H9 (cell line): ENCODE results near the gene NDOR1. TPM values are rescaled to one million over a fixed set of nuclear protein-coding genes. Genes with fewer than 3 reads are reported as not detected.

Experiments used
- DNase-seq: peaks from one replicate; pipeline ENCODE4 v3.0.0-alpha.2; 2017
- H2AFZ ChIP-seq: one replicate; pipeline ENCODE4 v1.6.1; 2013; ENCODE audit warnings: mild to moderate bottlenecking, low read length, control low read depth, moderate library complexity
- H2AK5ac ChIP-seq: 2 replicates; pipeline ENCODE4 v1.6.1; 2013; ENCODE audit warnings: low read length, control low read depth, mixed read lengths; ENCODE audit not compliant: insufficient read length
- H2BK120ac ChIP-seq: one replicate; pipeline ENCODE4 v1.6.1; 2013; ENCODE audit warnings: low read depth, mild to moderate bottlenecking, low read length, control low read depth, inconsistent platforms; ENCODE audit not compliant: poor library complexity, severe bottlenecking
- H2BK12ac ChIP-seq: 2 replicates; pipeline ENCODE4 v1.6.1; 2013; ENCODE audit warnings: low read length, control low read depth, mixed read lengths, low read depth; ENCODE audit not compliant: insufficient read length
- H2BK15ac ChIP-seq: 2 replicates; pipeline ENCODE4 v1.6.1; 2013; ENCODE audit warnings: low read depth, low read length, control low read depth
- H2BK20ac ChIP-seq: one replicate; pipeline ENCODE4 v1.6.1; 2013; ENCODE audit warnings: low read depth, mild to moderate bottlenecking, low read length, control low read depth, inconsistent platforms; ENCODE audit not compliant: poor library complexity, severe bottlenecking
- H2BK5ac ChIP-seq: 2 replicates; pipeline ENCODE4 v1.6.1; 2013; ENCODE audit warnings: low read length, control low read depth, mixed read lengths; ENCODE audit not compliant: insufficient read length
- H3K14ac ChIP-seq: 2 replicates; pipeline ENCODE4 v1.6.1; 2013; ENCODE audit warnings: low read length, control low read depth; ENCODE audit not compliant: insufficient read depth
- H3K18ac ChIP-seq: 2 replicates; pipeline ENCODE4 v1.6.1; 2013; ENCODE audit warnings: low read depth, mild to moderate bottlenecking, mixed read lengths, low read length, control low read depth; ENCODE audit not compliant: insufficient read length
- H3K23ac ChIP-seq: 2 replicates; pipeline ENCODE4 v1.6.1; 2013; ENCODE audit warnings: low read length, control low read depth, mixed read lengths, low read depth; ENCODE audit not compliant: insufficient read length
- H3K23me2 ChIP-seq: 2 replicates; pipeline ENCODE4 v1.6.1; 2013; ENCODE audit warnings: low read depth, mild to moderate bottlenecking, mixed read lengths, low read length, control low read depth; ENCODE audit not compliant: insufficient read length, poor library complexity, severe bottlenecking
- H3K27ac ChIP-seq: 2 replicates; pipeline ENCODE4 v1.5.1; 2013; ENCODE audit warnings: low read length, control low read depth, mixed read lengths, low read depth; ENCODE audit not compliant: insufficient read length
- H3K27me3 ChIP-seq: 2 replicates; pipeline ENCODE4 v1.6.1; 2013; ENCODE audit warnings: low read length, control low read depth, inconsistent platforms; ENCODE audit not compliant: insufficient read depth
- H3K4ac ChIP-seq: 2 replicates; pipeline ENCODE4 v1.6.1; 2013; ENCODE audit warnings: low read depth, mild to moderate bottlenecking, control low read depth, inconsistent platforms, low read length, moderate library complexity
- H3K4me1 ChIP-seq: 2 replicates; pipeline ENCODE4 v1.6.1; 2013; ENCODE audit warnings: low read length, control low read depth, inconsistent platforms; ENCODE audit not compliant: insufficient read depth
- H3K4me2 ChIP-seq: 2 replicates; pipeline ENCODE4 v1.6.1; 2013; ENCODE audit warnings: low read length, control low read depth, mixed read lengths; ENCODE audit not compliant: insufficient read length, insufficient read depth
- H3K56ac ChIP-seq: 2 replicates; pipeline ENCODE4 v1.6.1; 2013; ENCODE audit warnings: low read depth, mild to moderate bottlenecking, mixed read lengths, low read length, control low read depth; ENCODE audit not compliant: insufficient read length
- H3K79me1 ChIP-seq: 2 replicates; pipeline ENCODE4 v1.6.1; 2013; ENCODE audit warnings: low read depth, mild to moderate bottlenecking, moderate library complexity, low read length, control low read depth, inconsistent platforms; ENCODE audit not compliant: insufficient read depth, poor library complexity, severe bottlenecking
- H3K79me2 ChIP-seq: 2 replicates; pipeline ENCODE4 v1.6.1; 2013; ENCODE audit warnings: low read length, control low read depth, inconsistent platforms; ENCODE audit not compliant: insufficient read depth
- H3K9ac ChIP-seq: 2 replicates; pipeline ENCODE4 v1.6.1; 2013; ENCODE audit warnings: low read length, control low read depth, mixed read lengths; ENCODE audit not compliant: insufficient read length; ENCODE audit errors: extremely low read depth
- H3K9me3 ChIP-seq: one replicate; pipeline ENCODE4 v1.6.1; 2013; ENCODE audit warnings: low read depth, low read length, inconsistent platforms; ENCODE audit not compliant: control insufficient read depth
- H3T11ph ChIP-seq: one replicate; pipeline ENCODE4 v1.6.1; 2013; ENCODE audit warnings: mild to moderate bottlenecking, low read length, control low read depth, inconsistent platforms
- H4K20me1 ChIP-seq: one replicate; pipeline ENCODE4 v1.6.1; 2013; ENCODE audit not compliant: control insufficient read depth, insufficient read length, insufficient read depth
- H4K5ac ChIP-seq: 2 replicates; pipeline ENCODE4 v1.6.1; 2013; ENCODE audit warnings: low read depth, mild to moderate bottlenecking, mixed read lengths, low read length, control low read depth; ENCODE audit not compliant: insufficient read length
- H4K8ac ChIP-seq: replicated peaks from 2 replicates; pipeline ENCODE4 v1.6.1; 2013; ENCODE audit warnings: low read length, control low read depth, mixed read lengths, low read depth; ENCODE audit not compliant: insufficient read length
- H4K91ac ChIP-seq: 2 replicates; pipeline ENCODE4 v1.6.1; 2013; ENCODE audit warnings: low read depth, mild to moderate bottlenecking, moderate library complexity, mixed read lengths, low read length, control low read depth; ENCODE audit not compliant: insufficient read length
- H3K27ac Mint-ChIP-seq, 3 experiments: 2 replicates in 2 of 3; 3 replicates in 1 of 3; pipeline ENCODE4 v1.8.0; 2020 to 2021; ENCODE audit warnings: mixed read lengths in 3 of 3, mild to moderate bottlenecking in 1 of 3, moderate library complexity in 1 of 3
- H3K27me3 Mint-ChIP-seq: 2 replicates; pipeline ENCODE4 v1.8.0; 2021; ENCODE audit warnings: low read depth, mild to moderate bottlenecking, moderate library complexity, mixed read lengths
- H3K36me3 Mint-ChIP-seq, 3 experiments: 2 replicates in 2 of 3; 3 replicates in 1 of 3; pipeline ENCODE4 v1.8.0; 2020 to 2021; ENCODE audit warnings: low read depth in 3 of 3, mixed read lengths in 3 of 3; ENCODE audit not compliant: insufficient read depth in 1 of 3
- H3K4me1 Mint-ChIP-seq, 2 experiments: 2 replicates each; pipeline ENCODE4 v1.8.0; 2020; ENCODE audit warnings: mixed read lengths in 2 of 2
- H3K4me3 Mint-ChIP-seq, 2 experiments: 2 replicates in 1 of 2; 3 replicates in 1 of 2; pipeline ENCODE4 v1.8.0; 2020 to 2021; ENCODE audit warnings: mild to moderate bottlenecking in 2 of 2, mixed read lengths in 2 of 2, moderate library complexity in 1 of 2
- H3K9me3 Mint-ChIP-seq, 2 experiments: 2 replicates in 1 of 2; 3 replicates in 1 of 2; pipeline ENCODE4 v1.8.0; 2020; ENCODE audit warnings: mild to moderate bottlenecking in 2 of 2, mixed read lengths in 2 of 2, moderate library complexity in 1 of 2
- WGBS: extraction: QIAGEN DNeasy Blood & Tissue Kit; methylation state at CpG from one replicate; pipeline ENCODE4 v1.1.7; 2013; ENCODE audit warnings: missing lambda C conversion rate, low lambda C conversion rate, mixed read lengths; ENCODE audit not compliant: insufficient read length; ENCODE audit errors: extremely low coverage; 5-methylcytosine and 5-hydroxymethylcytosine counted together
- total RNA-seq: library from RNA; stranded (reverse); gene quantifications from 2 replicates; pipeline ENCODE4 v1.2.1, GENCODE V29; 2021
- TF ChIP-seq, protein P1 (sequence below): fragments of 200-600 bp; sonication (generic); conservative IDR thresholded peaks from 3 replicates; pipeline ENCODE4 v1.8.0; 2021; ENCODE audit warnings: antibody characterized with exemption, mild to moderate bottlenecking

Gene NDOR1
- total RNA-seq, 1 experiment from 2014 or later, result 44.1 TPM

DNA sequence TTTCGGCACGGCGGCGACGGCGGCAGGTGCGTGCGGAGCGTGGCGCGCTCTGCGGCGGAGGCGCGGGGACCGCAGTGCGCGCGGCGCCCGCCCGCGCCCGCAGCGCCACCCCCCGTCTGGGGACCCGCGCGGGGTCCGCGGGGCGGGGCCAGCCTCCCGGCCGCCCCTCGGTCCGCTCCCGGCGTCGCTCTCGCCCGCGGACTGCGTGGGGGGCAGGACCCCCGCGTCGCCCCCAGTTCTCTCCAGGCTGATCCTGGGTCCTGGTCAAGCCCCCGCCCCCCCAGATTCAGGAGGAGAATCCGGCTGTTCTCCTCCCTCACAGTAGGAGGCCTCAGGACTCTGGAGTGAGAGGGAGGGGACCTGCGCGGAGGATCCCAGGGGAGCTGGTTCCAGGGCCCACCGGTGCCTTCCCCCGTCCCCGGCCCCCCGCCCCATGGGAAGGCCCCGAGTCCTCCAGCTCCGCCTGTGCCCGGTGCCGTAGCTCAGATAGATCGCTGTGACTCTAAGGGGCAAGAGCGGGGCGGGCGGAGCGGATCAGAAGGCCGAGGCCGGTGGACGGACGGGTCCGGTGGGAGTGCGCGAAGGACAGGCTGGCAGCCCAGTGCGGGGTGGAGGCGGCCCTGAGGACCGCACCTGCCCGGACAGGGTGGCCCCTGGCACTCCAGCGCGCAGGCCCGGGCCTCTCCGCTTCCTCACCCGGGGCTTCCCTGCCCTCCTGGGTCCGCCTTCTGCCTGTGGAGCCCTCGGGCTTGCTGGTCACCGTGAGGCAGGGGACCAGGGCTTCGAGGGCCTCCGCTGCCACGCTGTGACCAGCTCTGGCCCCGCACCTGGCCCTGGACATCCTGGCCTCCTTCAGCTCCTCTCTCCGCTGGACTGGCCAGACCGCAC is 16.9 kb downstream of the NDOR1 start, which contains the start of gene RNF208:
Gene RNF208 (minus strand): TSS at position 51 of the 888 bp plus-strand sequence. CDS start 1,028 bp downstream, outside the sequence.
- DNase-seq, result peak; percentile 54
- Histone ChIP-seq H4K91ac (no peak within 1 kb of the TSS), H3T11ph (no peak within 1 kb of the TSS), H2BK15ac (no peak within 1 kb of the TSS), H3K79me1 (no peaks in the 10 kb centered on the region), H3K9ac (no peak within 1 kb of the TSS), H2BK5ac (no peak within 1 kb of the TSS), H3K23me2 (peaks cover 18% of the 10 kb centered on the region), H3K56ac (no peak within 1 kb of the TSS), H4K5ac (no peak within 1 kb of the TSS), H3K27me3 (no peaks in the 10 kb centered on the region), H3K79me2 (no peaks in the 10 kb centered on the region), H4K8ac (no peak within 1 kb of the TSS), H2BK120ac (no peak within 1 kb of the TSS), H3K18ac (no peak within 1 kb of the TSS), H3K23ac (no peak within 1 kb of the TSS), H2BK20ac (no peak within 1 kb of the TSS), H3K9me3 (no peaks in the 10 kb centered on the region), H2AK5ac (no peak within 1 kb of the TSS), H2BK12ac (no peak within 1 kb of the TSS), H3K4me2 (peak within 1 kb of the TSS; percentile 75), H3K14ac (peak within 1 kb of the TSS; percentile 74; the same call in 1 of the 2 replicates), H3K4me1 (no peaks in the 10 kb centered on the region), H3K4ac (no peak within 1 kb of the TSS), H3K27ac (no peak within 1 kb of the TSS), H2AFZ (no peak within 1 kb of the TSS), H4K20me1 (no peaks in the 10 kb centered on the region)
- Mint-ChIP-seq H3K4me3 (peak within 1 kb of the TSS; percentile 66 to 83), H3K36me3 (0 out of 7 replicates have a peak, but pooled peaks cover 0 to 2% (median 0%) of the 10 kb centered on the region in 3 experiments), H3K9me3 (no peaks in the 10 kb centered on the region), H3K4me1 (peaks cover 0 to 3% of the 10 kb centered on the region in 2 experiments; a peak in 3 of 4 replicates), H3K27ac (no peak within 1 kb of the TSS), H3K27me3 (no peaks in the 10 kb centered on the region; the same call in 1 of the 2 replicates)
- TF ChIP-seq, protein P1, sequence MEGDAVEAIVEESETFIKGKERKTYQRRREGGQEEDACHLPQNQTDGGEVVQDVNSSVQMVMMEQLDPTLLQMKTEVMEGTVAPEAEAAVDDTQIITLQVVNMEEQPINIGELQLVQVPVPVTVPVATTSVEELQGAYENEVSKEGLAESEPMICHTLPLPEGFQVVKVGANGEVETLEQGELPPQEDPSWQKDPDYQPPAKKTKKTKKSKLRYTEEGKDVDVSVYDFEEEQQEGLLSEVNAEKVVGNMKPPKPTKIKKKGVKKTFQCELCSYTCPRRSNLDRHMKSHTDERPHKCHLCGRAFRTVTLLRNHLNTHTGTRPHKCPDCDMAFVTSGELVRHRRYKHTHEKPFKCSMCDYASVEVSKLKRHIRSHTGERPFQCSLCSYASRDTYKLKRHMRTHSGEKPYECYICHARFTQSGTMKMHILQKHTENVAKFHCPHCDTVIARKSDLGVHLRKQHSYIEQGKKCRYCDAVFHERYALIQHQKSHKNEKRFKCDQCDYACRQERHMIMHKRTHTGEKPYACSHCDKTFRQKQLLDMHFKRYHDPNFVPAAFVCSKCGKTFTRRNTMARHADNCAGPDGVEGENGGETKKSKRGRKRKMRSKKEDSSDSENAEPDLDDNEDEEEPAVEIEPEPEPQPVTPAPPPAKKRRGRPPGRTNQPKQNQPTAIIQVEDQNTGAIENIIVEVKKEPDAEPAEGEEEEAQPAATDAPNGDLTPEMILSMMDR, result no peak
- no CpG with 5 or more reads among the region's 88 CpGs for WGBS
